GM12892 (cell line): ENCODE measurements around the gene RIN3.

Experiments used
- POLR2A ChIP-seq: IDR thresholded peaks from 2 replicates; pipeline ENCODE4 v1.6.1; 2011; ENCODE audit warnings: low read depth, low read length, control low read depth
- POLR2AphosphoS5 ChIP-seq: IDR thresholded peaks from 2 replicates; pipeline ENCODE4 v1.6.1; 2011; ENCODE audit warnings: low read depth, low read length, control low read depth
- TAF1 ChIP-seq: IDR thresholded peaks from 2 replicates; pipeline ENCODE4 v1.6.1; 2011; ENCODE audit warnings: low read depth, mild to moderate bottlenecking, control low read depth, low read length, borderline replicate concordance

DNA sequence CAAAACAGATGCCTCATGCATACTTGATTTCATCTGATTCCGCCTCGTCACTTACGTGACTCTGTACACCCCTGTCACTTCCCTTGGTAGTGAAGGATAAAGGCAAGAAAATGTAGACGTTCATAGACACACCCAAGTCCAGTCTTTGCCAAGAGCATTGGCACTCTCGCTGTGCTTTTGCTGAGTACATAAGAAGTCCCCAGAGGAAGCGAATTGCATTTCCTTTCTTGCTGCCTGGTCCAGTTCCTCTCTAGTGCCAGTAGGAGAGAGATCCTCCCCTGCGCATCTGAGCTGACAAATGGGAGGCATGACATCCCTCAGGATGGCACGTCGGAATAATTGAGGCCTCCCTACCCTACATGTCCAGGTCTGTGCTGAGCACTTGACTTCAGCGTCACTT lies 21.3 kb upstream of the RIN3 start:
- TF ChIP-seq POLR2A = no peak
- no peak for TF ChIP-seq TAF1
- TF ChIP-seq POLR2AphosphoS5 = no peak
